ENCODE measurements around the gene CDH4. TPM values are rescaled to one million over a fixed set of nuclear protein-coding genes. Genes with fewer than 3 reads are reported as not detected.

CDH4 gene
- total RNA-seq, 1 donor from 2014 or later, result not detected

DNA sequence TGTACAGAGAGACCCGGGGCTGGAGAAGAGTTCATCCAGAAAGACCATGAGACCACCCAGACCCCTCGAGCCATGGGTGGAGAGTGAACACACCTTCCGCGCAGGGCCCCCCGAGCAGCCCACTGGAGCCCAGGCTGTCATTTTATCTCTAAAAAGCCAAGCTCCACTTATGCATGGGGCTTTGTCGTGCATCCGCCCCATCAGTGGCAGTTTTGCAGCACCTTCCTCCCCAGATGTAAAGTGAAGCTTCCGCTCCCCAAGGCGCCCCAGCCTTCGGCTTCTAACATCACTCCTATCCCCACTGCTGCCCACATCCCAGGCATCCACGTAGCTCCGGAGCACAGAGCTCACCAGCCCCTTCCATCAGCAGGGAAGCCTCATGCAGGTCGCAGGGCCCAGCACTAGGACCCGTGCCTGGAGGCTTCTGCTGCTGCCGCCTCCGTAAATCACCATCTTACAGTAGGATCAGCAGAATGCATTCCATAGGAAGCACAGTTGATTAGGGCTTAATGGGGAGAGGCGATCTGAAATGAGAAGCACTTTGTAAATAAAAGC, 512.5 kb downstream of the CDH4 start:
- no peak for ATAC-seq
- DNase-seq (ENCODE audit: low spot score), result no peak

DNA sequence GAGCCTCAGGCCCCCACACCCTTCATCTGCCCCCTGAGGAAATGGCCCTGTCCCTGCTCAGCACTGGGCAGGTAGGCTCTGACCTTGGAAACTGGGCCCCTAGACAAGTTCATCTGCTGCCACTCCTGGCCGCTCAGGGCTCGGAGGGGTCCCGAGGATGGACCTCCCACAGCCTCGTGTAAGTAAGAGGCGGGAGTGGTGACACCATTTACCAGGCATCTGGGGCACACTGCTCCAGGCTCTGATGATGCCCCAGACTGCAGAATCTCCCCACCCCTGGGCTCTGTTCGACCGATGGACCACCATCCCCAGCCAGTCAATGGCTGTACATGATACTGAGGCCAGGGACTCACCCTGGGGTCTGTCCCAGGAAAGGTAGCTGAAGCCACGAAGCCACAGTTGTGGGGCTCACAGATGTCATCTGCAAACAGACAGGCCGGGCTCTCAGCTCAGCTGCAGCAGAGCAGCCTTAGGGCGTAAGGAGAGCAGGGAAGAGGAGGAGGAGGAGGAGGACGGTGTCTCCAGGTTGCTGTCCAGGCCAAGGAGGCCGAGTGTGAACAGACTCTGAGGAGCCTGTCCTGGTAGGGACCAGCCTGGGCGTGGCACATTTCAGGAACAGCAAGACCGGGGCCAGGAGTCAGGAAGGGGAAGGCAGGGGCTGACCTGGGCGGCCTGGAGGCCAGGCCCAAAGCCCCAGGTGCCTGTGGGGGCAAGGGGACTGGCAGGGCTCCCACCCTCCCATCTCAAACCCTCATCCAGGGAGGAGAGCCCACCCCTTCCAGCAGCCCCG, 513.2 kb downstream of the CDH4 start:
- ATAC-seq (no peak), DNase-seq (ENCODE audit: low spot score) (no peak)

DNA sequence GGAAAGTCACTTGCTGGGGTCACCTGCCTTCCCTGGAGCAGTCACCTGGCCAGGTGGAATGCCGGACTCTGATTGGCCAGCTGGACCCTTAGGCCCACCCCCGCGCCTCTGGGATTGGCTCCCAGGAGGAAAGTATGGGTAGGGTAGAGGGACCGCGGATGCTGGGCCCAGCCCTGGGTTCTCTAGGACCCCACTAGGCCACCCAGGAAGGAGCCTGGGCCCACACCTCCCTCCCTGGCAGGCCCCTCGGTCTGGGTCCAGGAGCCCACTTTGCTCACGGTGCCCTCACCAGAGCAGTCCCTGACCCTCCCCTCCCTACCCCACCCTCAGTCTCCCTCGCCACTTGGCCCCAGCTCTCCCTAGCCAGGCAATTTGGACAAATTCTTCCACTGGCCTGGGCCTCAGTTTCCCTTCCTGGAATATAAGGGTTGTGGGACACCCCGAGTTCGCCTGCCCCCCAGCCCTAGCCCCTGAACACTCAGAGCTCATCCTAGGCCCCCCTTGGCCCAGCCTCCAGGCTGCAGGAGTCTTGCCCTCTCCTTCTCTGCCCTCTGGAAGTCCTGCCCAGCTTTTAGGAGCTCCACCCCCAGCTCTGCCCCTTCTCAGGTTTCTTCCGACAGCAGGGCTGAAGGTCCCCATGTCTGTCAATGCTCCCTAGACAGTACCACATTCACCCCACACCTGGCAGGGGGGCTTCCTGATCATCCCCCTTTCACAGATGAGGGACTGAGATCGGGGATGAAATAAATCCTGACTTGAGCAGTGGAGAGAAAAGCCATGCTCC, 514.0 kb downstream of the CDH4 start:
- DNase-seq (ENCODE audit: low spot score) (no peak), ATAC-seq (no peak)

DNA sequence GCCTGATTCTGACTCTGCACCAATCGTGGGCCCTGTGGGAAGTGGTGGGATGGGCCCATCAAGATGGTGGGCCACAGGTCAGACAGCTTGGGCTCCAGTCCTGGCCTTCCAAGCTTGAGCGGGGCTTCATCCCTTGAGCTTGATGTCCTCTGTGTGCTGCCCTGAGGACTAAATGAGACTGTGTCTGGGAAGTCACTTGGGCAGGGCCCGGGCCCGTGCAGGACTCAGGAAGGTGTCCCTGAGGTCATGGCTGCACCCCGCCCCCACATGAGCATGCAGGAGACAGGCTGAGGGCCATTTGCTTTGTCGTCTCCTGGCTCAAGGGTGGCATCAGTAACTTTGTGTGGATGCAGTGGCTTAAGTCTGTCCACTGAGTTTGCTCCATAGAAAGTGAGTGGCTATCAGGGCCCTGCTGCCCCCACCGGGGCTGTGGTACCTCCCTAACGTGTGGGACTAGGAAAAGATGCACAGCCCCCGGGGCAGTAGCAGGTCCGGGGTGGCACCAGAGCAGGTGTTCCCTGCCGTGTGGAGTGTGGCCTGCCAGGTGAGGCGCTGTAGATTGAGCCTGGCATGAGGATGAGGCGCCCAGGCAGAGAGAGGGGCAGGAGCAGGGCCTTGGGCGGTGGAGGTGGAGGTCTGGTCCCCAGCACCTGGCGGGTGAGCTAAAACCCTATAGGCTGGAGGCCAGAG, 515.0 kb downstream of the CDH4 start:
- no peak for DNase-seq (ENCODE audit: low spot score)

DNA sequence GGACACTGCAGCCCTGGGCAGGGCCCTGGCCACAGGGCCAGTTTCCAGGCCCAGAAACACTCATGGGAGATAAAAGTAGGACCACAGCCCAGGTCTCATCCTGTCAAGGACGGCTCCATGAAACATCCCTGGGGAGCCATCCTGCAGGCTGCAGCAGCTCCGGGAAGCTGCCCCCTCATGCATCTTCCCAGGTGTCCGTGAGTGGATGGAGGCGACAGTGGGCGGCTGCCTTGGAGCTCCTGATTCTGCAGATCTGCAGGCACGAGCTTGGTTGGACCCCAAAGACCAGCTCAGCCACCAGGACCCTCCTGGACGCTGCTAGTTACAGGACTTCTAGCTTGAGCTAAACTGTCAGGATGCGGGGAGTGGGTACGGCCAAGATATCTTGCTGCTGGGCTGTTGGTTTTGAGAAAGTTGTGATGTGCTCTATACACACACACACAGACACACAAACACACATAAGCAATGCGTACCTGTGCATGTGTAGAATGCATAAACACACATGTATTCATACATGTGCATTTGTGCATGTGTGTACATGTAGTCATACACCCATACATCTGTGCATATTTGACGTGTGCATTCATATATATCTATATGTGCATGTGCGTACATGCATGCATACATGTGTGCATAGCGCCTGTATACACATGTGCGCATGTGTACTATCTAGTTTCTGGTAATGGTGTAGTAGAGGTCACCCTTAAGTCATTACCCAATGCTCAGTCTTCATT, 515.9 kb downstream of the CDH4 start:
- no peak for DNase-seq (ENCODE audit: low spot score)
- no peak for ATAC-seq

More for the DNA sequence above, 515.0 kb downstream of the CDH4 start:
- ATAC-seq, result no peak

DNA sequence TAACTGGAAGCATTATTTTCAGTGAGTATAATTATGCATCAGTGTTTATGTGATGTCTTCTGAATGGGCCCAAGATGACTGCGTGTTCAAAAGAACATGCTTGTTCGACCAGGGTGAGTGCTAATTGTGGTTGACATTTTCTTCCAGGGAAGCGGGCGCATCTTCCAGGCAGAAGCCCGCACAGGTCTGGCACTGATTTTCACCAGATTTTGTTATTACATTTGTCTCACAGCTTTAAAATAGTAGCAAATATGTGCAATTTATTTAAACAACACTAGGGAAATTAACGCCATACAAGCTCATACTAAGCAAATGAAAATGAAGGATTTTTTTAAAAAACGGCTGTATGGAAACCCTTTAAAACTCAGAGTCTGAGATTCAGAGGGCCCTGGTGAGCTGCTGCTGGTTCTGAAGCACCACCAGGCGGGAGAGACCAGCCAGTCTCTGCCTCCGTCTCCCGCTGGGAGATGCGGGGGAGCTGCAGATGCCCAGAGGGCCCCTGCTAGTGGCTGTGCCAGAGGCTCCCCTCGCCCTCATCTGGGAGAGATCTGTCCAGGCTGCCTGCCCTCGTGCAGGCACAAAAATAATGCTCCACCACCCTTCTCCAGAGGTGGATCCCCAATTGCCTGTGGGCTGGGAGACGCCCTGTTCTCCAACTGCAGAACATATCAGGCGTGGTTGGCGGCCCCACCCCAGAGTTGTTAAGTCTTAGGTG, 516.7 kb downstream of the CDH4 start:
- ATAC-seq, result no peak
- no peak for DNase-seq (ENCODE audit: low spot score)

DNA sequence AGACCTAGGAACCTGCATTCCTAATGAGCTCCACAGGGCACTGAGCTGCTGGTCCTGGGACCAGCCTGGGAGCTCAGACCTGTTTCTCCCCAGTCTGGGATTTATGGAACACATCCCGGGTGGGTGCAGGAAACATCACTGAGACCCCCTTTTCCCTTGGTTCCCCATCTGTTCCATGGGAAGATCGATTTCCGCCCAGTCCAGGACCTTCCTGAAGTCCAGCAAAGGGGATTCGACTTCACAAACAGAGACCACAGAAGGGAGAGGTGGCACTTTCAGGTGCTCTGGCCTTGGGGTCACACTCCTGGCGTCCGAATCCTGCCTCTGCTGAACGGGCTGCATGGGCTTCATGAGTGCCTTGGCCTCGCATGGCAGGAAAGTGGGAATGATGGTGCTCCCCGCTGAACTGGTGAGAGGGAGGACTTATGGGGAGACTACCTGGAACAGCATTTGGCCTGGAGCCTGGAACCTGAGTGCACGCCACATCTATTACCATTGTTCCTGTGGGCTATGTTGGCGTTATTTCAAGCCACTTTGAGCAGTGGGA, 517.3 kb downstream of the CDH4 start:
- no peak for ATAC-seq

DNA sequence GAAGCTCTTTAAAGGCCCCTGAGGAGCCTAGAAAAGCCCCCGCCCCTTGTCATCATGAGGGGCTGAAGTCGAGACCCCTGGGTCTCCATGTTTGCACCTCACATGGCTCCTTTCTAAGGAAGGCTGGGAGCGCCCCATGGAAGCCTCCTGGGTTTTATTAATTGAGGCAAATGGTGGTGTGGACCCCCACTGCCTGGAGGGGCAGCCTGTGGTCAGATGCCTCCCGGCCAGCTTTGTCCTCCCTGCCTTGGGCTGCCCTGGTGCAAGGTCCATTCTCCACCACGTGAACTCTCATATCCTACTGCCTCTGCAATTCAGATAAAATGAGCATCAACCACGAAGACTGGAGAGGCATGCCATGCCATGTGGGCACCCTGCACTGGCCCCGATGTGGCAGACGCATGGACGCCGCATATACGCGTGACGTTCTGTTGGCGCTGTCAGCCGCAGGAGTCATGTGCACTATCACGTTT, 518.1 kb downstream of the CDH4 start:
- DNase-seq (ENCODE audit: low spot score) (no peak), ATAC-seq (no peak)

More for the DNA sequence above, 517.3 kb downstream of the CDH4 start:
- DNase-seq (ENCODE audit: low spot score), result no peak

DNA sequence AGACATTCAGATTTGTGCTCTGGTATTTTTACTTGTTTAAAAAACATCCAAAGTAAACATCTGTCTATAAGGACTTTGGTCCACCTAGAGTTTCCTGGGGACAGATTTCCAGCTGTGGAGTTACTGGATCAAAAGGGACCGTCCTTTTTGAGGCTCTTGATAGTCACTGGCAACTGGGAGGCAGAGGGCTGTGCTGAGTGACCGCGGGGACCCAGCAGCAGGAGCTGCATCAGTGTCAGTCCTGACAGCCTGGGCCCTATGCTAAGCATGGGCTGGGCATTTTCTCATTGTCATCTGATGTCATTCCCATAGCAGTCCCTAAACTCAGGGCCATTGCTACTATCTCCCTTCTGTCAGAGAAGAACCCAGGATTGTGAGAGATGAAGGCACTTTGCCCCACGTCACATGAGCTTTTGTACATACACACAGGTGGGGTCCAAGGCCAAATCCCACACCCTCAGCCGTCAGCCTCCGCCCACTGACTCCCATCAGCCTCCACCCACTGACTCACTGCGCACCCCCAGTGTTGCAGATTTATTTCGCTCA, 519.8 kb downstream of the CDH4 start:
- ATAC-seq (no peak), DNase-seq (ENCODE audit: low spot score) (no peak)

DNA sequence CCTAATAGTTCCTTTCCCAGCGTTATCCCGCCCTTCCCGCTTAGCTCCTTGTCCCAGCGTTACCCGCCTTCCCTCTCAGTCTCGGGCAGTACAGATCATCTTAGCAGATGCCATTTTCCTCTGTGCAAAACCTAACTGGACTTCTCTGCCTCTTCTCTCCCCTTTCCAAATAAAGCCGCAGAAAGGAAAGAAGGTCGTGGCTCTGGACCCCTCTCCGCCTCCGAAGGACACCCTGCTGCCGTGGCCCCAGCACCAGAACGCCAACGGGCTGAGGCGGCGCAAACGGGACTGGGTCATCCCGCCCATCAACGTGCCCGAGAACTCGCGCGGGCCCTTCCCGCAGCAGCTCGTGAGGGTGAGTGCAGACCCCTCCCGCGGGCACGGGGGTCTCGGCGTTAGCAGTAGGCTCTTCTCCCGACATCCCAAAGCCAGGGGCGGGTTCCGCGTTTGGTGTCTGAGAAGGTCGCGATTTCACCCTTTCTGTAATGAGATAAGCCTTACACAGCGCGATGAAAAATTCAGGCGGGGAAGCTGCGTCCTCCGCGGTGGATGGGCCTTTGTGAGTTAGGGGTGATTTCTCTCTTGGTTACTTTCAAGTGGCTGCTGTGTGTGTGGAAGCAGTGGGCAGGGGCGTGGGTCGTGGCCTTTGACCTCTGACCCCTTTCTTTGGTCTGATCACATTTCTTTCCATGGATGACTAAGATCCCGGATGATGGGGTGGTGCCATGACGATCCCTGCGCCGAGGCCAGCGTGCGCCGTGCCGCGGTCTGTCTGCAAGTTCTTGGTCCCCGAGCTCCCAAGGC, 521.0 kb downstream of the CDH4 start:
- DNase-seq (ENCODE audit: low spot score) (no peak), ATAC-seq (no peak)

DNA sequence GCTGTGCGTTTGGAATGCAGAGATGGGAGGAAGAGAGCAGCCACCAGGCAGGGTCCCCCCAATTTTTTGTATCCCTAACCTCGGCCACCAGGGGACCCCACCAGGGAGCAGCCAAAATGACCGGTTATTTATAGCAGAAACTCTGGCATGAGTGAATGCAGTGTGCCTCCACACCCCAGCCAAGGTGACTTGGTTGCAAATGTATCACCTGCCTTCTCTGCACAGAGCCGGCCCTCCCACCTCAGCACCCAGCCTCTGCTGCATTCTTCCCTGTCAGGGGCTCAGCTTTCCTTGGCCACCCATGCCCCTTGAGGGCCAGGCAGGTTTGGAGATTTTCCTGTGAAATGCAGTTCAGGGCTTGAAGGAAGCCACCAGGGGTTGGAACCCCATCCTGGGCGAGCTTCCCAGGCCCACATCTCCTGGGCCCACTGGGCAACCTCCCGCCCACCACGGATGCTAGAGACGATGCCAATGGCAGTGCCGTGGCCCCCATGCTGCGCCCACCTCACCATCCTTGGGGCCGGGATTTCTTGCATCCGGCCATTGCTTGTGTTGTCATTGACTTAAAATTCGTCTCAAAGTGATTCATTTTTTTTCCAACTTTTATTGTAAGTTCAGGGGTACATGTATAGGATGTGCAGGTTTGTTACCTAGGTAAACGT, 522.0 kb downstream of the CDH4 start:
- no peak for DNase-seq (ENCODE audit: low spot score)
- no peak for ATAC-seq

DNA sequence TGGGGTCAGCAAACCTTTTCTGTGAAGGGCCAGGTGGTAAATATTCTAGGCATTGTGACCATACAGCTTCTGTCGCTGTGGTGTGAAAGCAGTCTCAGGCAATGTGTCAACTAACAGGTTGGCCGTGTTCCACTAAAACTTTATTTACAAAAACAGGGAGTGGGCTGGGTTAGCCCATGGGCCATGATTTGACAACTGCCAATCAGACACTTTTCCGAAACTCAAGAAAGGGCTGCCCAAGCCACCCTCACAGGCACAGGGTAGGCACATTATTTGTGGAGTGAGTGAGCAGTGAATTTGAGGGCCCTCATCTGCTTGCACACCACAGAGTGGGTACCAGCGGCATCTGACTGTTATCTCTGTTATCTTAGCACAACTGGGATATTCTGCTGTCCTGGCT, 523.4 kb downstream of the CDH4 start:
- DNase-seq (ENCODE audit: low spot score) (no peak), ATAC-seq (no peak)

DNA sequence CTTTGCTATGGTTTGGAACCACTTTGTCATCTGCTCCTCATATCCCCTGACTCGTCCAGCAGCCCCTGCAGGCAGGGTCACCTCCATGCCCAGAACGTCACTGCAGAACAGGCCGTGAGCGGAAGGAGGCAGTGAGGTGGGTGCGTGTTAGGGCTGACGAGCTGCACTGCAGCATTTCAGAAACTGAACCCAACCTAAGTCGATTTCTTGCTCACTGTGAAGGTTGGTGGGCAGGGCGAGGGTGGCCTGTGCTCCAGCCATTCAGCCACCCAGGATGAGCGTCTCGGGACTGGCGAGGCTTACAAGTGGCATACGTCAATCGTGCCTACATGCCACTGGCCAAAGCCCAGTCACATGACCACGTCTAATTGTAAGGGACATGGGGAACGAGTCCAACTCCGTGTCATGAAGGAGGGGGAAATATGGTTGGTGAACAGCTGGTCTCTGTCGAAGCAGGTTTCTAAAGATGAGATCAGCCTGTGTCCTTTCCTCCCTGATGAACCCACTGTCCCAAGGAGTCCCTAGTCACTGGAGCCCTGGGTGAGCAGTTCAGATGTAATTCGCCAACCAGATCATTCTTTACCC, 524.5 kb downstream of the CDH4 start:
- no peak for DNase-seq (ENCODE audit: low spot score)
- ATAC-seq, result no peak

DNA sequence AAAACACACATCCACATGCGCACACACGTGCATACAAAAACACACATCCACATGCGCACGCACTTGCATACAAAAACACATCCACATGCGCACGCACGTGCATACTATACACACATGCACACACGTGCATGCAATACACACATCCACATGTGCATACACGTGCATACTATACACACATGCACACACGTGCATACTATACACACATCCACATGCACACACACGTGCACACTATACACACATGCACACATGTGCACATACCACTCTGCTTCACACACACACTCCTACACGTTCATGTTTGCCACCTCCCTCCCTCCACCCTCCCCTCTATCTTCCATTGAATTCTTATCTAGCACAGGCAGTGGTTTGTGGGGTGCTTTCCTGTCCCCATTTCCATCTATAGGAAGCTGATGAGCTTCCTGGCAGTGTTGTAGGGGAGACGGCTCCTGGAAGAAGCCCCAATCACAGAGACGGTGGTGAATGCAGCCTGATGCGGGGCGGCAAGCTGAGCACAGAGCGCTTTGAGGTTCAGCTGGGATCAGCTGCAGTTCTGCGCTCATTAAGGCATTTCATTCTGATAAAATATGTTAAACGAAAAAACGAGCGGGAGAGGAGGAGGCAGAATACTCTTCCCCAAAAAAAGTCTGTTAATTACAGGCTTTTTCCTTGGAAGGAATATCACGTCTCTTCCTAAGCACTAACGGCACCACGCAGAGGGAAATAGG, 525.9 kb downstream of the CDH4 start:
- ATAC-seq (no peak), DNase-seq (ENCODE audit: low spot score) (no peak)

DNA sequence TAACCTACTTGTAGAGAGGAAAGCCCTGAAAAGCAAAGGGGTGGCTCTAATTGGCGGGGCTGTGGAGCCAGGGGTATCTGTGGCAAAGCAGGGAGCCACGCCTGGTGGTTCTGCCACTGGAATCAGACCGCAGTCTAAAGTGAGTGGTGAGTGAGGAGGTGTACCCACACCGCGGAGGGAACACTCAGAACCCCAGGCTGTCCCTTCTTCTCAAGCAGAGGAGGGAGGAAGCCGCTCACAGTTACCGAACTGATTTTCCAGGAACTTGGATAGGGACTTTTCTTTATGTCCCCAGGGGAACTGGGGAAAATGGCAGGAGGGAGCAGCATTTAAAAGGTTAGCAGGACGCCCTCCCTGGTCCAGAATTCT, 526.4 kb downstream of the CDH4 start:
- DNase-seq (ENCODE audit: low spot score) (no peak), ATAC-seq (no peak)

DNA sequence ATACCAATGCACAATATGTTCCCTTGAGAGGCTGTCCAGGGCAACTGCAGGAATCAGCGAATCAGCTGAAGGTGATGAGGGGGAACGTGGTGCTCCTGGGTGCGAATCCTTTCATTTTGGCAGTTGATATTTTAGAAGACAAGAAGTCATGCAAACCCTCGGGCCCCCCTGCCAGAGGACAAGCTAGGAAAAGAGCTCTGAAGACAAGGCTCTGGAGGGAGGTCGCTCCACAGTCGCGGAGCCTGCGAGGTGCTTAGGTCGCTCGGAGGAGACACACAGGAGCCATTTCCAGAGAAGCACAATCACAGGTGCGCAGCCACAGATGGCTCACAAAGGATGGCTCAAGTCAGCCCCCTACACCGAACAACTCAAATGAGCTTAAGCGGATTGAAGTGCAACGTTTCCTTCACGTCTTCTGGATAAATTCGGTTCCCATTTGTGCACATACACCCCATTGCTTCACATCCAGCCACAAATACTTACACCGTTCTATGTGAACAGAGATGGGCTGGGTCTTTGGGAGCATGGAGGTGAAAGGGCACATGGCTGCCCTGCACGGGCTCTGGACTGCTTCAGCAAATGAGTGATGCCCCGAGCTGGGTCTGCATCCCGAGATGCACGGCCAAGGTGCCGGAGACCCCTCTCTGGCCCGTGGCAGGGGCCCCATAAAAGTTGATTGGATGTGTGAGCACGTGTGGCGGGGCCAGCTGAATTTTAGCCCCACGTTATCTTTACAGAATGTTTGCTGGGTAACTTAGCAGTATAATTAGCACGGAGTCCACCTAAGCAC, 527.3 kb downstream of the CDH4 start:
- DNase-seq (ENCODE audit: low spot score), result no peak

More for the DNA sequence above, 527.3 kb downstream of the CDH4 start:
- no peak for ATAC-seq
